ENCODE measurements around the gene CHRNA4. TPM values are rescaled to one million over a fixed set of nuclear protein-coding genes. Genes with fewer than 3 reads are reported as not detected.

The CHRNA4 gene
- polyA plus RNA-seq, 1 donor (not counting 4 experiments of a cell fraction or from before 2014, with no cell fraction given) = not detected

GRCh38 chr20:63295422-63295821, 65.7 kb downstream of the CHRNA4 start:
- no peak for DNase-seq (ENCODE audit: low read depth, low spot score)
- Histone ChIP-seq H3K27me3 (ENCODE audit: control insufficient read depth, extremely low read depth, insufficient read depth, low read length) (peaks cover 26% of the 10 kb centered on the region), H3K4me1 (ENCODE audit: control insufficient read depth, extremely low read depth, insufficient read depth, low read length) (no peaks in the 10 kb centered on the region), H3K9ac (ENCODE audit: control insufficient read depth, extremely low read depth, insufficient read depth, low read length) (no peak overlapping the region), H3K79me2 (ENCODE audit: control insufficient read depth, insufficient read depth, low read length) (no peaks in the 10 kb centered on the region), H3K4me2 (ENCODE audit: control insufficient read depth, extremely low read depth, insufficient read depth, low read depth, low read length) (no peak overlapping the region), H2AFZ (ENCODE audit: control insufficient read depth, low read length) (no peak overlapping the region), H3K27ac (ENCODE audit: control insufficient read depth, insufficient read depth, low read length) (no peak overlapping the region), H3K36me3 (ENCODE audit: control insufficient read depth in 2 of 2, extremely low read depth in 1 of 2, insufficient read depth in 2 of 2, low read length in 2 of 2) (no peaks in the 10 kb centered on the region), H3K4me3 (ENCODE audit: control insufficient read depth in 2 of 3, extremely low read depth in 1 of 3, insufficient read depth in 2 of 3, low read depth in 1 of 3, low read length in 3 of 3) (no peak overlapping the region), H3K9me3 (ENCODE audit: control insufficient read depth, low read depth, low read length) (no peaks in the 10 kb centered on the region), H4K20me1 (ENCODE audit: control insufficient read depth, extremely low read depth, insufficient read depth, low read length) (peaks cover 5% of the 10 kb centered on the region), H3K9me1 (ENCODE audit: control insufficient read depth, extremely low read depth, insufficient read depth, low read length) (no peaks in the 10 kb centered on the region)
- no peak for TF ChIP-seq EZH2 (IDR thresholded peaks at IDR 0.05; ENCODE audit: low read length)
- TF ChIP-seq CTCF (optimal IDR thresholded peaks at IDR 0.05 in 1 of 3, IDR thresholded peaks at IDR 0.05 in 1 of 3, conservative IDR thresholded peaks at IDR 0.05 in 1 of 3; ENCODE audit: extremely low read depth in 1 of 3, insufficient read depth in 2 of 3, low read length in 3 of 3) = peak in 1 of 3 experiments; percentile 10
- dilution Hi-C loops (cut with MboI; ENCODE audit: extremely low pct_ligation_motif_present, low sequenced_read_pairs) = no loop called here
- no peak for FAIRE-seq

GRCh38 chr20:63295018-63295417, 66.1 kb downstream of the CHRNA4 start:
- TF ChIP-seq CTCF (optimal IDR thresholded peaks at IDR 0.05 in 1 of 3, IDR thresholded peaks at IDR 0.05 in 1 of 3, conservative IDR thresholded peaks at IDR 0.05 in 1 of 3; ENCODE audit: extremely low read depth in 1 of 3, insufficient read depth in 2 of 3, low read length in 3 of 3) (no peak), EZH2 (IDR thresholded peaks at IDR 0.05; ENCODE audit: low read length) (peak; percentile 16)
- no peak for DNase-seq (ENCODE audit: low read depth, low spot score)
- Histone ChIP-seq H3K4me3 (ENCODE audit: control insufficient read depth in 2 of 3, extremely low read depth in 1 of 3, insufficient read depth in 2 of 3, low read depth in 1 of 3, low read length in 3 of 3) (no peak overlapping the region), H3K36me3 (ENCODE audit: control insufficient read depth in 2 of 2, extremely low read depth in 1 of 2, insufficient read depth in 2 of 2, low read length in 2 of 2) (no peaks in the 10 kb centered on the region), H3K79me2 (ENCODE audit: control insufficient read depth, insufficient read depth, low read length) (no peaks in the 10 kb centered on the region), H3K4me2 (ENCODE audit: control insufficient read depth, extremely low read depth, insufficient read depth, low read depth, low read length) (no peak overlapping the region), H3K27ac (ENCODE audit: control insufficient read depth, insufficient read depth, low read length) (no peak overlapping the region), H3K9me1 (ENCODE audit: control insufficient read depth, extremely low read depth, insufficient read depth, low read length) (no peaks in the 10 kb centered on the region), H2AFZ (ENCODE audit: control insufficient read depth, low read length) (no peak overlapping the region), H3K4me1 (ENCODE audit: control insufficient read depth, extremely low read depth, insufficient read depth, low read length) (no peaks in the 10 kb centered on the region), H3K9ac (ENCODE audit: control insufficient read depth, extremely low read depth, insufficient read depth, low read length) (no peak overlapping the region), H4K20me1 (ENCODE audit: control insufficient read depth, extremely low read depth, insufficient read depth, low read length) (peaks cover 5% of the 10 kb centered on the region), H3K9me3 (ENCODE audit: control insufficient read depth, low read depth, low read length) (no peaks in the 10 kb centered on the region), H3K27me3 (ENCODE audit: control insufficient read depth, extremely low read depth, insufficient read depth, low read length) (peaks cover 26% of the 10 kb centered on the region)
- dilution Hi-C loops (cut with MboI; ENCODE audit: extremely low pct_ligation_motif_present, low sequenced_read_pairs) = no loop called here
- FAIRE-seq = no peak
